AG08395 (cell line): ENCODE data around the gene TWSG1.
"Not testable (repeated sequence)": the region's sequence is repeated elsewhere in the genome, so short reads cannot be mapped to it uniquely, and the experiment has no call there.

Experiments
- DNase-seq: peaks from one replicate; pipeline ENCODE4 v3.0.0; 2012; ENCODE audit warnings: mixed read lengths, low spot score

Gene TWSG1

GRCh38 chr18:9335697-9336045 is 1.1 kb downstream of the TWSG1 start:
- no peak for DNase-seq

- no peak for DNase-seq
Observed at GRCh38 chr18:9336827-9337226, 2.3 kb downstream of the TWSG1 start.

DNA sequence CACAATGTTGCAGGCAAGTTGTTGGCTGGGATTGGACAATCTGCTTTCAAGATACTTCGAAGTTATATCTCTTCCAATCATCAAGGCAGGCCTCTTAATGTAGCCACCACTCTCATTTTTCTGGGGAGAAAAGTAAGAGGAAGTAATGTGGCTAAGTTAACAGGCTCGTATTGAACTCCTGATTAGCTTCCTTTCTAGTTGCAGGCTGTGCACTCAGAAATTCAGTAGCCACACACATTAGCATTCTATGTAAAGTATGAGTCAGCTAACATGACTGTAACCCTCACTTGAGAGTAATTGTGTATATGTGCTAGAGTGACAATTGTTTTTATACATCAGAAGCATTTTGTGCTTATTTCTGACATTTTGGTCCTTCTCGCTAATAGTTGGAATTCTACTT is 3.3 kb downstream of the TWSG1 start:
- no peak for DNase-seq

GRCh38 chr18:9340472-9340871 is 5.9 kb downstream of the TWSG1 start:
- DNase-seq = no peak

DNA sequence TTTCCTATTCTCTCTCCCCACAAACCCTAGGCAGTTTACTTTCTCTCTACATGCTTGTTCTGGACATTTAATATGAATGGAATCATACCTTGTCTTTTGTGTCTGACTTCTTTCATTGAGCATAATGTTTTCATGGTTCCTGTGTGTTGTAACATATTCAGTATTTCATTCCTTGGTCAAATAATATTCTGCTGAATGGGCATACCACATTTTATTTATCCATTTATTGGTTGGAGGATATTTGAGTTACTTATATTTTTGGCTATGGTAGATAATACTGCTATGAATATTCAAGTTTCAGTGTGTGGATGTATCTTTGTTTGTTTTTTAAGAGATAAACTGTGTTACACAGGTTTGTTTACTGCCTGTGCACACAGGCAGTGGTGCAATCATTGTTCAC is 9.0 kb downstream of the TWSG1 start:
- DNase-seq = no peak

- DNase-seq = no peak
Observed at GRCh38 chr18:9346775-9347174, 12.2 kb downstream of the TWSG1 start.

- DNase-seq = peak; percentile 22
Observed at GRCh38 chr18:9348079-9348671, 13.6 kb downstream of the TWSG1 start.

- no peak for DNase-seq
Observed at GRCh38 chr18:9348766-9349165, 14.2 kb downstream of the TWSG1 start.

DNA sequence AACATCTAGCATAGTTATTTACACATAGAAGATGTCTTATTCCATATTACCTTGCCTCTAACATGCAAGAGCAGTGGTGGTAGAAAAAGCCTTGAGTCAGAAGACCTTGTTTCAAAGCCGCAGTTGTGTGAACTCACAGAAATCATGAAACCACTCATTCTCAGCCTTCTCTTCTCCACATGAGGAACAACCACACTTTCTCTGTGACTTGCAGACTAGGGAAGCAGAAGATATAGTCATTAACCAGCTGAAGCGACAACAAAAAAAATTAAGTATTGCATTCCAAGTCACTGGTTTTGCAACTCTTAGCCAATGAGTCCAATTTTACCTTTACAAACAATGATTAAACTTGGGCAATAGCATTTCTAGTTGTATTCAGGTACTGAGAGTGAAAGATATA is 19.0 kb downstream of the TWSG1 start:
- no peak for DNase-seq

GRCh38 chr18:9354256-9354655 is 19.7 kb downstream of the TWSG1 start:
- DNase-seq = no peak

- no peak for DNase-seq
Observed at GRCh38 chr18:9356976-9357375, 22.4 kb downstream of the TWSG1 start.

DNA sequence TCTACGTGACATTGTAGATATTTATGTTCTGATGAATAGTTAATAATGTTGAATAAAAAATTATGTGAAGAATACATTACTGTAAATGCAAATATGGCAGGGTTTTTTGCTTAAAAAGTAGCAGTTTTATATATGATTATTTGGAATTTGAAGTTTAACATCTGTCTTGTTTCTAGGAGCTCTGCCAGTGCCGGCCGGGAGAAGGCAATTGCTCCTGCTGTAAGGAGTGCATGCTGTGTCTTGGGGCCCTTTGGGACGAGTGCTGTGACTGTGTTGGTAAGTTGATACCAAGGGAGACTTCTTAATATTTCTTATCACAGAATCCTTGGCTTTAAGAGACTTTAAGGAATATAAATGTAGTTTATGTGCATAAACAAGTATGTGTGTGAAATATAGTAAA is 25.2 kb downstream of the TWSG1 start:
- DNase-seq = no peak

GRCh38 chr18:9361191-9361590 is 26.6 kb downstream of the TWSG1 start:
- no peak for DNase-seq

- peak; percentile 7 for DNase-seq
Observed at GRCh38 chr18:9362869-9363268, 28.3 kb downstream of the TWSG1 start.

- DNase-seq = no peak
Observed at GRCh38 chr18:9364242-9364641, 29.7 kb downstream of the TWSG1 start.

- no peak for DNase-seq
Observed at GRCh38 chr18:9365406-9365805, 30.8 kb downstream of the TWSG1 start.

GRCh38 chr18:9366126-9366714 is 31.6 kb downstream of the TWSG1 start:
- peak; percentile 45 for DNase-seq

- not testable (repeated sequence) for DNase-seq
Observed at GRCh38 chr18:9373254-9373653, 38.7 kb downstream of the TWSG1 start.

DNA sequence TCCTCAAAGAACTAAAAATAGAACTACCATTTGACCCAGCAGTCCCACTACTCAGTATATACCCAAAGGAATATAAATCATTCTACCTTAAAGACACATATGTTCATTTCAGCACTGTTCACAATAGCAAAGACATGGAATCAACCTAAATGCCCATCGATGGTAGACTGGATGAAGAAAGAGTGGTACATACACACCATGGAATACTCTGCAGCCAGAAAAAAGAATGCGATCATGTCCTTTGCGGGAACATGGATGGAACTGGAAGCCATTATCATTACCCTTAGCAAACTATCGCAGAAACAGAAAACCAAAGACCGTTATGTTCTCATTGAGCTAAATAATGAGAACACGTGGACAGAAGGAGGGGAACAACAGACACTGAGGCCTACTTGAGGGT is 44.5 kb downstream of the TWSG1 start:
- no peak for DNase-seq

GRCh38 chr18:9380101-9380500 is 45.5 kb downstream of the TWSG1 start:
- DNase-seq = peak; percentile 15

GRCh38 chr18:9380621-9381395 is 46.2 kb downstream of the TWSG1 start:
- peak; percentile 44 for DNase-seq

DNA sequence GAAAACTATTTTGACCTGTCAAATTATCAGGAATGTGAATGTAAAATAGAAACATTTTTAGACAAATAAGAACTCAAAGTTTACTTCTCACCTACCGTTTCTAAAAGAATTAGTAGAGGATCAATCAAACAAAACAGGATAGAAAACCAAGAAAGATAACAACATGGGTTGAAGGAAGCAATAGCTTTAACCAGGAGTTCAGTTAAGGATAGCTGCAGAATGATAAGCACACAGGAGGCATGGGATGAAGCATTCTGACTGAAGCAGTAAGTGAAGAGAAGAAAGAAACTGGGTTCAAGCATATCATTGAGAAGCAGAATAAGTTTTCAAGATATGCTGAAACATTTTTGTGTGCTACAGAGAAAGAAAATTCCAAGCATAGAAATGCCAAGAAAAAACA is 52.3 kb downstream of the TWSG1 start:
- no peak for DNase-seq

GRCh38 chr18:9387891-9388290 is 53.3 kb downstream of the TWSG1 start:
- DNase-seq = no peak

DNA sequence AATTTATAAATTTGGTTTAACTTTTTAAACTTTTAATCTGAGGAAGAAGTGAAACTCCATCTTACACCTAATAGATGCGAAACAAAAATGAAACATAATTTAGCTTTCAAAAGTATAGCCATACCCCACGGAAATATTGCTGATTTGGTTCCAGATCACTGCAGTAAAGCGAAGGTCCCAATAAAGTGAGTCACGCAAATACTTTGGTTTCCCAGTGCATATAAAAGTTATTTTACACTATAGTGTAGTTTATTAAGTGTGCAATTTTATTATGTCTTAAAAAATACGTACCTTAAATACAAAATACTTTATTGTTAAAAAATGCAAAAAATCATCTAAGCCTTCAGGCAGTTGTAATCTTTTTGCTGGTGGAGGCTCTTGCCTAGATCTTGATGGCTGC is 55.1 kb downstream of the TWSG1 start:
- DNase-seq = no peak
